Loucy (cell line): ENCODE data around the gene PARVA.

ENCODE experiments used
- EZH2phosphoT487 ChIP-seq: fragments of 200-600 bp; IDR thresholded peaks from 2 replicates; pipeline ENCODE4 v1.6.1; 2018; ENCODE audit warnings: antibody characterized with exemption, mild to moderate bottlenecking, moderate library complexity, borderline replicate concordance
- TF ChIP-seq, protein P1 (sequence below): fragments of 200-600 bp; sonication (generic); conservative IDR thresholded peaks from 2 replicates; pipeline ENCODE4 v1.5.1; 2014; ENCODE audit warnings: mild to moderate bottlenecking, antibody characterized with exemption, low read length

DNA sequence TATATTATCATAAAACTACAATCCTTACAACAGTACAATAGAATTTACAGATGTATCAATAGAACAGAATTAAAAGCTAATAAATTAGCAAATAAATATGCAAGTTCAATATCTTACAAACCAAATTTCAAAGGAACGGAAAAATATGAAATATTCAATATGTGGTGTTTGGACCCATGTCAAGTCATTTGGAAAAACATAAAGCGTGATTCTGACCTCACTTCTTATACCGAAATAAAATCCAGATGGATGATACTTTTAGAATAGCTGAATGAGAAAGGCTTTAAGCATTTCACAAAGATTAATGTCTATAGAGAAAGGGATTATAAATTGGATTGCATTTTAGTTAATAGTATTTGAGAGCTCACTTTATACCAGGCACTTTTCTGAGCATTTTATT, 204.0 kb downstream of the PARVA start:
- TF ChIP-seq, protein P1, sequence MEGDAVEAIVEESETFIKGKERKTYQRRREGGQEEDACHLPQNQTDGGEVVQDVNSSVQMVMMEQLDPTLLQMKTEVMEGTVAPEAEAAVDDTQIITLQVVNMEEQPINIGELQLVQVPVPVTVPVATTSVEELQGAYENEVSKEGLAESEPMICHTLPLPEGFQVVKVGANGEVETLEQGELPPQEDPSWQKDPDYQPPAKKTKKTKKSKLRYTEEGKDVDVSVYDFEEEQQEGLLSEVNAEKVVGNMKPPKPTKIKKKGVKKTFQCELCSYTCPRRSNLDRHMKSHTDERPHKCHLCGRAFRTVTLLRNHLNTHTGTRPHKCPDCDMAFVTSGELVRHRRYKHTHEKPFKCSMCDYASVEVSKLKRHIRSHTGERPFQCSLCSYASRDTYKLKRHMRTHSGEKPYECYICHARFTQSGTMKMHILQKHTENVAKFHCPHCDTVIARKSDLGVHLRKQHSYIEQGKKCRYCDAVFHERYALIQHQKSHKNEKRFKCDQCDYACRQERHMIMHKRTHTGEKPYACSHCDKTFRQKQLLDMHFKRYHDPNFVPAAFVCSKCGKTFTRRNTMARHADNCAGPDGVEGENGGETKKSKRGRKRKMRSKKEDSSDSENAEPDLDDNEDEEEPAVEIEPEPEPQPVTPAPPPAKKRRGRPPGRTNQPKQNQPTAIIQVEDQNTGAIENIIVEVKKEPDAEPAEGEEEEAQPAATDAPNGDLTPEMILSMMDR, result no peak
- TF ChIP-seq EZH2phosphoT487, result no peak
